Upper lobe of right lung (tissue), 1 donor: ENCODE measurements around the gene BCAR3. TPM values are rescaled to one million over a fixed set of nuclear protein-coding genes. Genes with fewer than 3 reads are reported as not detected.

Source experiments
- ATAC-seq: fragments of 200-7000 bp; cut with Tn5 transposase; one replicate; pipeline ENCODE4 v1.9.1; 2020; ENCODE audit warnings: mild to moderate bottlenecking, moderate library complexity
- DNase-seq: peaks from one replicate; pipeline ENCODE4 v3.0.0-alpha.2; 2020
- H3K27ac ChIP-seq: fragments of 200-600 bp; one replicate; pipeline ENCODE4 v1.8.0; 2022
- H3K27me3 ChIP-seq: fragments of 200-600 bp; one replicate; pipeline ENCODE4 v1.8.0; 2022; ENCODE audit warnings: mild to moderate bottlenecking
- H3K36me3 ChIP-seq: fragments of 200-600 bp; one replicate; pipeline ENCODE4 v1.8.0; 2022
- H3K4me1 ChIP-seq: fragments of 200-600 bp; one replicate; pipeline ENCODE4 v1.8.0; 2022
- H3K4me3 ChIP-seq: fragments of 200-600 bp; one replicate; pipeline ENCODE4 v1.8.0; 2022; ENCODE audit warnings: mild to moderate bottlenecking
- H3K9me3 ChIP-seq: fragments of 200-600 bp; one replicate; pipeline ENCODE4 v1.8.0; 2022
- intact Hi-C: fragments of 100-400 bp; cut with DNase I; formaldehyde crosslinking; loops from one replicate; pipeline ENCODE4 v1.11.0; 2022
- total RNA-seq: library from RNA; stranded (reverse); fragmentation: NEBNext Ultra II Directional; extraction: Animal tissue kit (Norgen Biotek cat#: 25700); gene quantifications from one replicate; pipeline ENCODE4 v1.2.1, GENCODE V29; 2021
- TF ChIP-seq, protein P1 (sequence below): fragments of 200-600 bp; IDR thresholded peaks from one replicate; pipeline ENCODE4 v1.8.0; 2022; ENCODE audit warnings: antibody characterized with exemption
- donor health status: DM: no; HTN: yes; CAD: no; lungs with severe emphysema.

The BCAR3 gene
- total RNA-seq, 1 donor from 2014 or later = 23.5 TPM

DNA sequence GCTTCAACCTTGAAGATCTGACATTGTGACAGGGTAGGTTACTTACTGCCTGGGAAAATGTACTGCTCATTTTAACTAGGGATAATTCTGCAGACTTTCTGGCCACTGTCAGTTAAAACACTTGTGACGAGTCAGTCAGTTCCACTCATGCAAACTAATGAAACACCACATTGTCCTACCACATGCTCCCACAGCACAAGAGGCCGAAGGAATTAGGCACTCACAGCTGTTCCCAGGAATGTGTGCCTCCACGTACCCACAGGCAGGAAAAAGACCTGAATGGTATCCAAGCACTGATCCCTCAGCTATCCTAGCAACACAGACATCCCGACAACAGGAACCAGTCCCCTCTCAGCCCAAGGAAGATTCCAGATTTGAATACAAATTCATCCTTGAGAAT, 12.3 kb downstream of the BCAR3 start:
- DNase-seq (no peak), ATAC-seq (no peak)
- intact Hi-C loops = no loop called here
- Histone ChIP-seq H3K27me3 (no peaks in the 10 kb centered on the region), H3K4me3 (no peak overlapping the region), H3K4me1 (peaks cover 70% of the 10 kb centered on the region), H3K9me3 (no peaks in the 10 kb centered on the region), H3K36me3 (peaks cover 12% of the 10 kb centered on the region), H3K27ac (no peak overlapping the region)
- TF ChIP-seq, protein P1, sequence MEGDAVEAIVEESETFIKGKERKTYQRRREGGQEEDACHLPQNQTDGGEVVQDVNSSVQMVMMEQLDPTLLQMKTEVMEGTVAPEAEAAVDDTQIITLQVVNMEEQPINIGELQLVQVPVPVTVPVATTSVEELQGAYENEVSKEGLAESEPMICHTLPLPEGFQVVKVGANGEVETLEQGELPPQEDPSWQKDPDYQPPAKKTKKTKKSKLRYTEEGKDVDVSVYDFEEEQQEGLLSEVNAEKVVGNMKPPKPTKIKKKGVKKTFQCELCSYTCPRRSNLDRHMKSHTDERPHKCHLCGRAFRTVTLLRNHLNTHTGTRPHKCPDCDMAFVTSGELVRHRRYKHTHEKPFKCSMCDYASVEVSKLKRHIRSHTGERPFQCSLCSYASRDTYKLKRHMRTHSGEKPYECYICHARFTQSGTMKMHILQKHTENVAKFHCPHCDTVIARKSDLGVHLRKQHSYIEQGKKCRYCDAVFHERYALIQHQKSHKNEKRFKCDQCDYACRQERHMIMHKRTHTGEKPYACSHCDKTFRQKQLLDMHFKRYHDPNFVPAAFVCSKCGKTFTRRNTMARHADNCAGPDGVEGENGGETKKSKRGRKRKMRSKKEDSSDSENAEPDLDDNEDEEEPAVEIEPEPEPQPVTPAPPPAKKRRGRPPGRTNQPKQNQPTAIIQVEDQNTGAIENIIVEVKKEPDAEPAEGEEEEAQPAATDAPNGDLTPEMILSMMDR = no peak

DNA sequence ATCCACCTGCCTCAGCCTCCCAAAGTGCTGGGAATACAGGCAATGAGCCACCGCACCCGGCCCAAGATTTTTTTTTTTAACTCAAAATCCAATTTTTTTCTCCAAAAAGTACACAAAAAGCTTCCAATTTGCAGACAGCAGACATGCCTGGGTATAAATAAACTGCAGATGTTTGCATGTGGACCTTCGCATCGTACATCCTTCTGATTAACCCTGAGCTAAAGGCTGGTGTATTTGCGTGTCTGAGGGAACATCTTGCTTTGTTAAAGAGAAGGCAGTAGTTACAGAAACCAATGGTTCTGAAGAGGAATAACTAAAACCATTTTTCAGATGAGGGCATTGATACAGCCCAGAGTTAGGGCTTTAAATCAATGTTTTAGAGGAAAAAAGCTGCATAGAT, 12.7 kb downstream of the BCAR3 start:
- H3K9me3 ChIP-seq = no peaks in the 10 kb centered on the region
- TF ChIP-seq, protein P1 = no peak
- DNase-seq (no peak), ATAC-seq (no peak)
- H3K36me3 ChIP-seq = peaks cover 8% of the 10 kb centered on the region
- no peaks in the 10 kb centered on the region for H3K27me3 ChIP-seq
- no peak overlapping the region for H3K4me3 ChIP-seq
- H3K4me1 ChIP-seq = peaks cover 70% of the 10 kb centered on the region
- intact Hi-C loops = no loop called here
- H3K27ac ChIP-seq = no peak overlapping the region

DNA sequence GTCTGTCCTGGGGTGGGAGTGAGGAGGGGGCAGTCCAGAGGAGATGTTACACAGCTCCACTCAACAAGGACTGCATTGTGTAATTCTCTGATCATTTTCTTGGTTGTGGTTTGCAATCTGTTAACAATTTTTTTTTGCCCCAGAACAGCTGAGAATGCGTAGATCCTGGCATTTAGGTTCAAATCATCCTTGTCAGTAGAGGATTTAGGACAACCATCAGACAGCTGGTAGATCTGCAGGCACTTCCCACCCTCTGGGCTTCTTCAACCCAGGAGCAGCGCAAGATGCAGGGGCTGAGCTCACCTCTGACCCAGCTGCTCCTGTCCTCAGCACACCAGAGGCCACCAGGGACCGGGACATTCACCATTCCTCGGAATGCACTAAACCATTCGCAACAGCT, 13.5 kb downstream of the BCAR3 start:
- intact Hi-C loops = no loop called here
- H3K27ac ChIP-seq = no peak overlapping the region
- DNase-seq (no peak), ATAC-seq (no peak)
- TF ChIP-seq, protein P1 = no peak
- H3K36me3 ChIP-seq = peaks cover 4% of the 10 kb centered on the region
- H3K27me3 ChIP-seq = no peaks in the 10 kb centered on the region
- no peaks in the 10 kb centered on the region for H3K9me3 ChIP-seq
- H3K4me3 ChIP-seq = no peak overlapping the region
- H3K4me1 ChIP-seq = peaks cover 62% of the 10 kb centered on the region

DNA sequence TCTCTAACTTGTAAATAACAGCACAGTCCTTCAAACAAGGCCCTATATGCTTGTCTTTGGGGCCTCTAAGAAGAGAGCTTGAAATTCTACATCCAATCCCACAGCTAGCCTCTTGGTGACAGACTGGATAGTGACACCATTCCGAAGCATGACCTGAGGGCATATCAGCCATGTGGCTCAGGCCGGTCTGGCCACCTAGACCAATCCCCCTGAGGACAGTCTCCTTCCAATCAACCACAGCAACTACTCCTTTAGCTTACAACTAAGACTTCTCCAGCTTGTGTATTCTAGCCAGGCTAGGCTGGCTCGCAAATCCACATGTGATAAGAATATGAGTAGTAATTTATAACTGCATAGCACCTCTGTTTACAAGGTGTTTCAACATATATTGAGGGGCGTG, 14.0 kb downstream of the BCAR3 start:
- Histone ChIP-seq H3K36me3 (peaks cover 4% of the 10 kb centered on the region), H3K27ac (no peak overlapping the region), H3K9me3 (no peaks in the 10 kb centered on the region), H3K27me3 (no peaks in the 10 kb centered on the region), H3K4me1 (peaks cover 59% of the 10 kb centered on the region), H3K4me3 (no peak overlapping the region)
- DNase-seq = no peak
- ATAC-seq = no peak
- intact Hi-C loops = no loop called here
- TF ChIP-seq, protein P1 = no peak

DNA sequence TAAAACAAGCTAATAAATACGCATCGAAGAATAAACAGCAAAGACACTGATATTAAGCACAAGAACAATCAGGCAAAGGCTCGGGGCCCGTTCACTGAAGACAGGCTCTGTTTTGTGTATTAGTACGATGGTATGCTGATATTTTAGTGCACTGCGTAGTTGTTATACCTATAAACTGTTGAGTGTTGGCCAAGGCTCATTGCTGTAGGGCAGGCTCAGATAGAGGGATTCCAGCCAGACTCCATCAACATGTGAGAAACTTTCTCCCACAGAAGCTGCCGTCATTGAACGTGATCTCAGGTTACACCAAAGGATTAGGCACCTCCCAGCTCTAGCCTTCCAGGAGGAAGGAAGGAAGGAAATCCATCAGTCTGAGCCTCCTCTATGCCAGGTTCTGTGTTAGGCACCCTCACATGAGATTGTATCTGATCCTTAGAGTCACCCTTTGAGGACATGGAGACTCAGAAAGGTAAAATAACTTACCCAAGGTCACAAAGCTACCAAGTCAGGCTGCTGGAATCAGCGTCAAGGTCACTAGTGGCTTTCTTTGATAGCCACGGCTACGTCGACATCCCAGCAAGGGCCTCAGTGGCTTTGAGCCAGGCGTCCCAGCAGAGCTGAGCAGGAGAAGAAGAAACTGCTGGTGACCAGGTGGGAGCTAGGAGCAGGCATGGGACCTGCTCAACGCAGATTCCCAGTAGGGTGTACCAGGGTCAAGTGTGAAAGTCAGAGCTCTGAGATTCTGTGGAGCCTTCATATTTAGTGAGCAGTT, 14.8 kb downstream of the BCAR3 start:
- Histone ChIP-seq H3K9me3 (no peaks in the 10 kb centered on the region), H3K27ac (no peak overlapping the region), H3K27me3 (no peaks in the 10 kb centered on the region), H3K4me3 (no peak overlapping the region), H3K4me1 (peaks cover 59% of the 10 kb centered on the region), H3K36me3 (peaks cover 4% of the 10 kb centered on the region)
- intact Hi-C loops = no loop called here
- no peak for ATAC-seq
- DNase-seq = no peak
- TF ChIP-seq, protein P1 = no peak

DNA sequence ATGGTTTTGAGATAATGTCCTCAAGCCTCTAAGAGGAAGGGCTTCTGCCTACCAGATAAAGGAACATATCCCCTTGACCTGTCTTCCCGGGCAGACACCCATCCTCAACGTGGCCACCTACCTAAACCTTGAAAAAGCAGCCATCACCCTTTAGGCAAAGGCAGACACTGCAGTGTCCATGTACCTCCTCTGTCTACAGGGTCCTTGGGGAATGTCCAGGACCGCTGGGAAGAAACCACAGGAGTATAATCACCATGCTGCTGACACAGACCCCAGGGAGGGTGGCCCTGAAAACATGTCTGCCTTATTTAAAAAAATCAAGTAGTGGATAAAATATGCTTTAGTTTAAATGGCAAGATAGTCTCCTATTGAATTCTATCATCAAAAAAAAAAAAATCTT, 16.6 kb downstream of the BCAR3 start:
- peaks cover 4% of the 10 kb centered on the region for H3K36me3 ChIP-seq
- H3K27ac ChIP-seq = no peak overlapping the region
- no peak overlapping the region for H3K4me3 ChIP-seq
- TF ChIP-seq, protein P1 = no peak
- H3K9me3 ChIP-seq = no peaks in the 10 kb centered on the region
- no peak for DNase-seq
- no peak for ATAC-seq
- no peaks in the 10 kb centered on the region for H3K27me3 ChIP-seq
- peaks cover 44% of the 10 kb centered on the region for H3K4me1 ChIP-seq
- intact Hi-C loops = no loop called here
